Measurements from ENCODE around the gene LSR.

GRCh38 chr19:35267818-35268535 is 19.2 kb downstream of the LSR start:
- peak in 2 of 4 donors; percentile 73 to 80 for TF ChIP-seq POLR2A (IDR thresholded peaks at IDR 0.05)
- no peak for TF ChIP-seq CTCF (IDR thresholded peaks at IDR 0.05)
